GOT3 (cell line): ENCODE measurements around the gene DHRS7C.

Source experiments
- DNase-seq: peaks from one replicate; lab custom pipeline; 2025; ENCODE audit warnings: mixed read lengths; lab: John Stamatoyannopoulos, UW

DHRS7C gene

GRCh38 chr17:9766970-9767369 lies 24.4 kb downstream of the DHRS7C start:
- DNase-seq, result no peak

GRCh38 chr17:9765322-9765721 lies 26.1 kb downstream of the DHRS7C start:
- DNase-seq, result no peak

DNA sequence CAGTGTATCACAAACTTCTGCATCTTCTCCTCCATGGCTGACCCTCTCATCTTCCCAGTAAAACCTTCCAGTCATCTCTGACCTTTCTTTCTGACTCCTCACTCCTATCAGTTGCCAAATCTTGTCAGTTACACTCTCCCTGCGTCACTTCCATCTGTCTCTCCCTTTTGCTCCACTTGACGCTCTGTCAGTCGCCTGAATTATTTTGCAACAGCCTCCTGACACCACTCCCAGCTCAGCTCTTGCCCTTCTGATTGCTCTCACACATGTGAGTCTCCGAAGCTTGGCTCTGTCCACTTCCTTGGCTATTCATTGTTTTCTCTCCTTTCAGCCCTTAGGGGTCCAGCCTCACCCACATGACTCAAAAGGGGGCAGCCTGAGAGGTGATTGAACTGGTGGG lies 27.7 kb downstream of the DHRS7C start:
- DNase-seq, result no peak

- no peak for DNase-seq
Observed at GRCh38 chr17:9760266-9760665, 31.1 kb downstream of the DHRS7C start.

GRCh38 chr17:9755083-9755482 lies 36.3 kb downstream of the DHRS7C start:
- no peak for DNase-seq

- DNase-seq, result no peak
Observed at GRCh38 chr17:9750524-9750923, 40.9 kb downstream of the DHRS7C start.

DNA sequence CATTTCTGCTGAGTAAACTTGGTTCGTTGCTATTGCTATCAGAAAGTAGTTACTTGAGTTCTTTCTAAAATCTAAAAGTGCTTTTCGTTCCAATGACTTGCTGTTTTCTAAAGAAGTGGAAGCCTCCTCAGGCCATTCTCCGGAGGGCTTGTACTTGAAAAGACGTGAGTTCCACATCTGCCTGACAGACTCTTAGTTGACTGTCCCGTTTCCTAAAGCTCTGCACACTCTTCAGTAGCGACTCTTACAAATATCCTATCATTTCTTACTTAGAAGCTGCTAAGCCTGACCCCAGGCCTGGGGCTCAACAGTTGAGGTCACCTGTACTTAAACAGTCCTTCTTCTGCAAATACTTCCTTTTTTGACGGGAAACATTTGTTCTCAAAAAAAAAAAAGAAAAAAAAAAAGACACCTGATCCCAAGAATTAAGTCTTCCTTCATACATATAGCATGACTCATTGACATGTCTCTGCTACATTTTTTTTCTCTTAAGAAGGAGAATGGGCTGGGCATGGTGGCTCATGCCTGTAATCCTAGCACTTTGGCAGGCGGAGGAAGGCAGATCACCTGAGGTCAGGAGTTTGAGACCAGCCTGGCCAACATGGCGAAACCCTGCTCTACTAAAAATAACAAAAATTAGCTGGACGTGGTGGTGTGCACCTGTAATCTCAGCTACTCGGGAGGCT lies 61.5 kb downstream of the DHRS7C start:
- no peak for DNase-seq

- DNase-seq, result no peak
Observed at GRCh38 chr17:9729034-9729650, 62.2 kb downstream of the DHRS7C start.

DNA sequence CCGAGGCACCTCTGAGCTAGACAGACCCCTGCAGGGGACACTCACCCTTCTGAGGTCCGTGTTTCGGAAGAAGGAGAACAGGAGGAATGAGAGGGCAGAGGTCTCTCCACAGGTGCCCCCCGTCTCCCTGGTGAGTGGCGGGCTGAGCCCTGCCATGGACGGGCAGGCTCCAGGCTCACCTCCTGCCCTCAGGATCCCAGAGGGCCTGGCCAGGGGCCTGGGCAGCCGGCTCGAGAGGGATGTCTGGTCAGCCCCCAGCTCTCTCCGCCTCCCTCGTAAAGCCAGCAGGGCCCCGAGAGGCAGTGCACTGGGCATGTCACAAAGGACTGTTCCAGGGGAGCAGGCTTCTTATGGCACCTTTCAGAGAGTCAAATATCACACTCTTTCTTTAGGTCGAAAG lies 62.8 kb downstream of the DHRS7C start:
- no peak for DNase-seq

DNA sequence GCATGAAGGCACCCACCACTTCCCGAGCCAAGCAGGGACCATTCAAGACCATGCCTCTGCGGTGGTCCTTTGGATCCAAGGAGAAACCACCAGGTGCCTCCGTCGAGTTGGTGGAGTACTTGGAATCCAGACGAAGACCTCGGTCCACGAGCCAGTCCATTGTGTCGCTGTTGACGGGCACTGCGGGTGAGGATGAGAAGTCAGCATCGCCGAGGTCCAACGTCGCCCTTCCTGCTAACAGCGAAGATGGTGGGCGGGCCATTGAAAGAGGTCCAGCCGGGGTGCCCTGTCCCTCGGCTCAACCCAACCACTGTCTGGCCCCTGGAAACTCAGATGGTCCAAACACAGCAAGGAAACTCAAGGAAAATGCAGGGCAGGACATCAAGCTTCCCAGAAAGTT lies 63.4 kb downstream of the DHRS7C start:
- DNase-seq, result no peak

- DNase-seq, result no peak
Observed at GRCh38 chr17:9726291-9726690, 65.1 kb downstream of the DHRS7C start.

DNA sequence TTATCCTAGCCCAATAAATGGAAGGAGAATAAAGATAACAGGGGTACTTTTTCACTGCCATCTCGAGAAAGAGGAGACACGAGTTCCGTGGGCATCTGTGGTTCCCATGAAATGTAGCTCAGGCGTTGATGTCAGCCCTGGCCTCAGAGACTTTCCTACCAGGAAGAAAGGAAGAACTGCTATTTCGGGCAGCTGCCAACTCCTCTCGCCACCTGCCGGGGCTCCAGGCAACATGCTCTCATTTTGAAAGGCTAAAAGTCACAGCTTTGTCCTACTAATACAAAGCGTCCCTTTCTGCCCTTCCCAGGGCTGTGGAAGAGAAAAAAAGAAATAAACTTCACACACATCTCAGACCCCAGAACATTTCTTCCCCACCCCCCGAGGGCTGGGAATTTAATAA lies 65.8 kb downstream of the DHRS7C start:
- DNase-seq, result no peak
